Mesothelial cell of epicardium (in vitro differentiated cells): ENCODE data around the gene TXNDC15. TPM values are rescaled to one million over a fixed set of nuclear protein-coding genes. Genes with fewer than 3 reads are reported as not detected.
A peak's percentile ranks its signal among the peaks of the same experiment; 100 is the strongest.

Source experiments
- DNase-seq, 2 experiments: peaks; one replicate each; pipeline ENCODE4 v3.0.0; 2021; ENCODE audit warnings: low spot score in 2 of 2; ENCODE audit not compliant: unreplicated experiment in 2 of 2
- H3K27ac Mint-ChIP-seq: 2 replicates; pipeline ENCODE4 v1.8.0; 2021; ENCODE audit warnings: mixed read lengths
- H3K27me3 Mint-ChIP-seq: 2 replicates; pipeline ENCODE4 v1.8.0; 2021; ENCODE audit warnings: low read depth, mixed read lengths
- H3K36me3 Mint-ChIP-seq: 2 replicates; pipeline ENCODE4 v1.8.0; 2021; ENCODE audit warnings: mixed read lengths
- H3K4me1 Mint-ChIP-seq: 2 replicates; pipeline ENCODE4 v1.8.0; 2021; ENCODE audit warnings: mixed read lengths
- H3K4me3 Mint-ChIP-seq: 2 replicates; pipeline ENCODE4 v1.8.0; 2021; ENCODE audit warnings: mild to moderate bottlenecking, moderate library complexity, mixed read lengths
- H3K9me3 Mint-ChIP-seq: 2 replicates; pipeline ENCODE4 v1.8.0; 2021; ENCODE audit warnings: mixed read lengths
- total RNA-seq: library from RNA; stranded (reverse); gene quantifications from 3 replicates; pipeline ENCODE4 v1.2.1, GENCODE V29; 2021
- TF ChIP-seq, protein P1 (sequence below): fragments of 200-600 bp; sonication (generic); IDR thresholded peaks from one replicate; pipeline ENCODE4 v1.5.0; 2021; ENCODE audit warnings: antibody characterized with exemption; ENCODE audit not compliant: unreplicated experiment

TXNDC15 gene, protein sequence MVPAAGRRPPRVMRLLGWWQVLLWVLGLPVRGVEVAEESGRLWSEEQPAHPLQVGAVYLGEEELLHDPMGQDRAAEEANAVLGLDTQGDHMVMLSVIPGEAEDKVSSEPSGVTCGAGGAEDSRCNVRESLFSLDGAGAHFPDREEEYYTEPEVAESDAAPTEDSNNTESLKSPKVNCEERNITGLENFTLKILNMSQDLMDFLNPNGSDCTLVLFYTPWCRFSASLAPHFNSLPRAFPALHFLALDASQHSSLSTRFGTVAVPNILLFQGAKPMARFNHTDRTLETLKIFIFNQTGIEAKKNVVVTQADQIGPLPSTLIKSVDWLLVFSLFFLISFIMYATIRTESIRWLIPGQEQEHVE
- total RNA-seq, result 46.3 to 51.6 TPM (median 48.9 TPM) in 3 replicates

DNA sequence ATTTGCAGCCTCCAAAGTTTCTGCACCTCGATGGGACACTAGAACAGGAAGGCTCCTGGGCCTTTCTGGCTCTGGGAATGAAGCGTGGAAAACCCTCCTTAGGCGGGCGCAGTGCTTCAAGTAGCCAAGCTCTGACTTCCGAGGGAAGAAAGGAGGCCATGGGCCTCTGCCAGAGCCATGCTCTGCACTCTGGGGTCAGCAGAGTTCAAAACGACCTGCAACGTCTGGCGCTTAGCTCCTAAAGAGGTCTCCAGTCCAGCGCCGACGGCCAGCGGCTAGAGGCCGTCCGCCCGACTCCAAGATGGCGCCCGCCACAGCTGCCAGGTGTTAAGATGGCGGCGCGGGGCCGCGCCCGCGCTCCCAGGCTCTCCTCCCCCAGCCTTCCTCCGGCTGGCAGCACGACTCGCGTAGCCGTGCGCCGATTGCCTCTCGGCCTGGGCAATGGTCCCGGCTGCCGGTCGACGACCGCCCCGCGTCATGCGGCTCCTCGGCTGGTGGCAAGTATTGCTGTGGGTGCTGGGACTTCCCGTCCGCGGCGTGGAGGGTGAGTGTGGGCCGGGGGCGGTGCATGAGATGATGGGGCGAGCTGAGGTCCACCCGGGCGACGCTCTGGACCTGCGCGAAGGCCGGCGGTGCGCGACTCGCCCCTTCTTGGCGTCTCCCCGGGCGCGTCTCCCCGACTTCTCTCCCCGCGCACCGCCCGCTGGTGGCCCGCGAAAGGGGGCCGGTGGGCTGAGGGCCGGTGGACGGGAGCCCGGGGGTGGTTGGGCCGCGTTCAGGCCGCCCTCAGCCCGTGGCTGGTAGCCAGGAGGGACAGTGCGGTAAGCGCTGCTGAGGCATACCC is at the start of gene TXNDC15:
Gene TXNDC15, plus strand, starts transcription at position 385 of the 844 bp plus-strand sequence. Its CDS starts 57 bp downstream, at position 442.
- peaks cover 13% of the 10 kb centered on the region for H3K4me1 Mint-ChIP-seq
- H3K9me3 Mint-ChIP-seq, result no peaks in the 10 kb centered on the region
- peak within 1 kb of the TSS; percentile 97 for H3K27ac Mint-ChIP-seq
- TF ChIP-seq, protein P1, sequence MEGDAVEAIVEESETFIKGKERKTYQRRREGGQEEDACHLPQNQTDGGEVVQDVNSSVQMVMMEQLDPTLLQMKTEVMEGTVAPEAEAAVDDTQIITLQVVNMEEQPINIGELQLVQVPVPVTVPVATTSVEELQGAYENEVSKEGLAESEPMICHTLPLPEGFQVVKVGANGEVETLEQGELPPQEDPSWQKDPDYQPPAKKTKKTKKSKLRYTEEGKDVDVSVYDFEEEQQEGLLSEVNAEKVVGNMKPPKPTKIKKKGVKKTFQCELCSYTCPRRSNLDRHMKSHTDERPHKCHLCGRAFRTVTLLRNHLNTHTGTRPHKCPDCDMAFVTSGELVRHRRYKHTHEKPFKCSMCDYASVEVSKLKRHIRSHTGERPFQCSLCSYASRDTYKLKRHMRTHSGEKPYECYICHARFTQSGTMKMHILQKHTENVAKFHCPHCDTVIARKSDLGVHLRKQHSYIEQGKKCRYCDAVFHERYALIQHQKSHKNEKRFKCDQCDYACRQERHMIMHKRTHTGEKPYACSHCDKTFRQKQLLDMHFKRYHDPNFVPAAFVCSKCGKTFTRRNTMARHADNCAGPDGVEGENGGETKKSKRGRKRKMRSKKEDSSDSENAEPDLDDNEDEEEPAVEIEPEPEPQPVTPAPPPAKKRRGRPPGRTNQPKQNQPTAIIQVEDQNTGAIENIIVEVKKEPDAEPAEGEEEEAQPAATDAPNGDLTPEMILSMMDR, result no peak
- DNase-seq, result peak; percentile 68 to 87
- no peaks in the 10 kb centered on the region for H3K27me3 Mint-ChIP-seq
- peak within 1 kb of the TSS; percentile 94 for H3K4me3 Mint-ChIP-seq
- peaks cover 5% of the 10 kb centered on the region for H3K36me3 Mint-ChIP-seq

DNA sequence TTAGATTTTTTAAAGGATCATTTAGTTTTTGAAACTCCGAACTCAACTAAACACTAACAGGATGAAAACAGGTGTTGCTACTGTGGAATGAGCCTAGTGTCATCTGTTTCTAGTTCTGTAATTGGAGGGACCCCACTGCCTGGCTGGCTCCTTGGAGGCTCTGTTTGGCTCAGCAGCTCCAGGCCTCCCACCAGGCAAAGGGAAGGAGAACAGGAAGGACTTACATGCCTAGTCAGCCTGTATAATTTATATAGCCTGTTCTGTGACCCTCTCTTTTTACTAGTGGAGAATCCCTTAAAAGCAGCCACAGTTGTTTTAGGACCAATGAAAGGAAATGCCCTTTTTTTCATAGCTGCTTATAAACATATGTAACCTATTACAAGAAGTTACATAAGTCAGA is 49.5 kb upstream of the TXNDC15 start:
- DNase-seq, result no peak
- TF ChIP-seq, protein P1, result no peak
- Mint-ChIP-seq H3K9me3 (no peaks in the 10 kb centered on the region), H3K4me3 (no peak overlapping the region), H3K36me3 (peaks cover 21% of the 10 kb centered on the region), H3K4me1 (no peaks in the 10 kb centered on the region), H3K27me3 (no peaks in the 10 kb centered on the region), H3K27ac (no peak overlapping the region)

DNA sequence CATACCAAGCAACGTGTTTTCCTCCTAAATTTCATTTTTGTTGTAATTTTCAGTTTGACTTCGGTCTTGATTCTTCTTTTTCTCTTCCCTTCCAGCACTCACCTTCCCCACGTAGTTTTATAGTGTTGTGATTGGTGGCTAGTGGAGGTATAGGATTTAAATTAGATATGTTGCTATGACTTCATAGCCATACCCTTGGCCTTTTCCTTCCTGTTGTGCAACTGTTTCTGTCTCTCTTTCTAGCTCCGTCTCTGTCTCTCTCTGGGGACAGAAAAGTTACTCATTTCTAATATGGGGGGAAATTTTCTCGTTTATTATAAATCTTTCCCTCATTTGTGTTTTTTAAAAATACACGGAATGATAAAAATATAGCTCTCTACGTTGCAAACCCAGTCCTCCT is 49.0 kb upstream of the TXNDC15 start:
- peaks cover 21% of the 10 kb centered on the region for H3K36me3 Mint-ChIP-seq
- no peaks in the 10 kb centered on the region for H3K9me3 Mint-ChIP-seq
- H3K4me3 Mint-ChIP-seq, result no peak overlapping the region
- TF ChIP-seq, protein P1, result no peak
- no peak overlapping the region for H3K27ac Mint-ChIP-seq
- H3K4me1 Mint-ChIP-seq, result no peaks in the 10 kb centered on the region
- H3K27me3 Mint-ChIP-seq, result no peaks in the 10 kb centered on the region
- no peak for DNase-seq

DNA sequence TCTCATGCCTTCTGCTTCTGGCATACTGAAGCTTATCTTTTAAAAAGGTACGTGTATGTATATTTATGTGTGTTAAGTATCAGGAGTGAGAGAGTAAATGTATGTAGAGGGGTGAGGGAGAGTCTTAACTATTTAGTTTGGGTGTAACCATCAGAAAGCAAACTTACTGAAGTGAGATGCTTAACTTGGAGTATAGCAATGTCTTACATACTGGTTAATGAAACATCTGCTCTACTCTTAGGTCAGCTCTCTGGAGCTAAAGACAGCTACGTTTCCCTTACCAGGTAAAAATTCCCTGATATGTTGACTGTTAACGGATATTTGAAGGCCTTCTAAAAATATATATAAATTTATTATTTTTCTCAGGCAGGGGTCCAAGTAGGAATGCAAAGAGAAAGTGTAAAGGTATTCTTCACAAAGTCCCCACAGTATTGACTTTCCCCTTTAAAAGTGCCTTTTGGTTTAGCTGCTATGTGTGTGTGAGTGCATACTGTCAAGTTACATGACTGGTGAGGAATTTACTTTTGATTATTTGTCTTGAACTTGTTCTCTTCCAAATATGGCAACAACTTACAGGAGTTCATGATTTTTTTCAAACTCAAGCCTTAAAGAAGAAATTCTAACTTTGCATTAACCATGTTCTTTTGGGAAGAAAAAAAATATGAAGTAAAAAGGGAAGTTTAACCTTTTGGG is 40.7 kb upstream of the TXNDC15 start:
- no peak for DNase-seq
- TF ChIP-seq, protein P1, result no peak
- Mint-ChIP-seq H3K27ac (peak overlapping the region; percentile 87), H3K9me3 (no peaks in the 10 kb centered on the region), H3K4me3 (no peak overlapping the region), H3K36me3 (peaks cover 13% of the 10 kb centered on the region), H3K4me1 (peaks cover 8% of the 10 kb centered on the region), H3K27me3 (no peaks in the 10 kb centered on the region)

DNA sequence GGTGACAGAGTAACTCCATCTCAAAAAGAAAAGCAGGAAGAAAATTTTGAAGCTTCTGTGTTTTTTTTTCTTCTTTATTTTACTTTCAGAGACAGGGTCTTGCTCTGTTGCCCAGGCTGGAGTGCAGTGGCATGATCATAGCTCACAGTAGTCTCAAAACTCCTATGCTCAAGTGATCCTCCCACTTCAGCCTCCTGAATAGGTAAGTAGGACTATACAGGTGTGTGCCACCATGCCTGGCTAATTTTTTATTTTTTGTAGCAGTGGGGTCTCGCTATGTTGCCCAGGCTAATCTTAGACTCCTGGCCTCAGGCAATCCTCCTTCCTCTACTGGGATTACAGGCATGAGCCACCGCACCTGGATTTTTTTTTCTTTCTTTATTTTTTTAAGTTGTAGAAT is 38.5 kb upstream of the TXNDC15 start:
- Mint-ChIP-seq H3K36me3 (peaks cover 23% of the 10 kb centered on the region), H3K27ac (no peak overlapping the region), H3K9me3 (no peaks in the 10 kb centered on the region), H3K4me1 (peaks cover 8% of the 10 kb centered on the region), H3K27me3 (no peaks in the 10 kb centered on the region), H3K4me3 (no peak overlapping the region)
- no peak for DNase-seq
- TF ChIP-seq, protein P1, result no peak
